Keratinocyte (primary cell): Measurements from ENCODE around the gene SIM2.

Source experiments
- EZH2 ChIP-seq: IDR thresholded peaks from one replicate; pipeline ENCODE4 v1.6.1; 2012; ENCODE audit warnings: inconsistent platforms, mild to moderate bottlenecking, low read length, moderate library complexity
- TF ChIP-seq, protein P1 (sequence below), 3 experiments: IDR thresholded peaks in 1 of 3; conservative IDR thresholded peaks in 1 of 3; optimal IDR thresholded peaks in 1 of 3; 2 replicates in 2 of 3; 3 replicates in 1 of 3; pipeline versions ENCODE3 to v1.5.1; 2011; ENCODE audit warnings: low read length in 3 of 3, mild to moderate bottlenecking in 3 of 3, moderate library complexity in 2 of 3, control low read depth in 1 of 3, inconsistent platforms in 1 of 3; ENCODE audit not compliant: insufficient read depth in 2 of 3; ENCODE audit errors: extremely low read depth in 1 of 3

DNA sequence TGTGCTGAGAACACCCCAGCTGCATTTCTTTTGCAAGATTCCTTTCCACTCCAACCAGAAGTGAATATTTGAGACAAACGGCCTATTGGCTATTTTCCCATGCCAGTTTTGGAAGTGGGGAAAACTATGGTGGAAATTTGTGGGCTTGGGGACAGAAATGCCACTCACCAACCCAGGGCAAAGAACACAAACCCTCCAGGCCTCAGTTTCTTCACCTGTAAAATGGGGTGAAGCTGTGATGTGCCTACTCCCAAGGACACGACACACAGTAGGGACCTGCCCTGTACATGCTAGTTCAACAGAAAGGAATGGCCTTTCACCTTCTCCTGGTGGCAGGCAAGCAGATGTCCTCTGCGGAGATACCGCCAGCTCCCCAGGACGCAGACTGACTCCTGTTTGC is 46.5 kb downstream of the SIM2 start:
- no peak for TF ChIP-seq EZH2
- TF ChIP-seq, protein P1, sequence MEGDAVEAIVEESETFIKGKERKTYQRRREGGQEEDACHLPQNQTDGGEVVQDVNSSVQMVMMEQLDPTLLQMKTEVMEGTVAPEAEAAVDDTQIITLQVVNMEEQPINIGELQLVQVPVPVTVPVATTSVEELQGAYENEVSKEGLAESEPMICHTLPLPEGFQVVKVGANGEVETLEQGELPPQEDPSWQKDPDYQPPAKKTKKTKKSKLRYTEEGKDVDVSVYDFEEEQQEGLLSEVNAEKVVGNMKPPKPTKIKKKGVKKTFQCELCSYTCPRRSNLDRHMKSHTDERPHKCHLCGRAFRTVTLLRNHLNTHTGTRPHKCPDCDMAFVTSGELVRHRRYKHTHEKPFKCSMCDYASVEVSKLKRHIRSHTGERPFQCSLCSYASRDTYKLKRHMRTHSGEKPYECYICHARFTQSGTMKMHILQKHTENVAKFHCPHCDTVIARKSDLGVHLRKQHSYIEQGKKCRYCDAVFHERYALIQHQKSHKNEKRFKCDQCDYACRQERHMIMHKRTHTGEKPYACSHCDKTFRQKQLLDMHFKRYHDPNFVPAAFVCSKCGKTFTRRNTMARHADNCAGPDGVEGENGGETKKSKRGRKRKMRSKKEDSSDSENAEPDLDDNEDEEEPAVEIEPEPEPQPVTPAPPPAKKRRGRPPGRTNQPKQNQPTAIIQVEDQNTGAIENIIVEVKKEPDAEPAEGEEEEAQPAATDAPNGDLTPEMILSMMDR (optimal IDR thresholded peaks at IDR 0.05 in 1 of 3, IDR thresholded peaks at IDR 0.05 in 1 of 3, conservative IDR thresholded peaks at IDR 0.05 in 1 of 3; ENCODE audit: extremely low read depth in 1 of 3, insufficient read depth in 2 of 3, low read length in 3 of 3), result no peak
